Fibroblast of skin of back (primary cell): Measurements from ENCODE around the gene DPYSL5.

ENCODE experiments used
- DNase-seq: peaks from one replicate; pipeline ENCODE4 v3.0.0-alpha.2; 2013

Gene DPYSL5

GRCh38 chr2:26969077-26969844 lies 121.3 kb downstream of the DPYSL5 start:
- no peak for DNase-seq

GRCh38 chr2:26970244-26970927 lies 122.5 kb downstream of the DPYSL5 start, which contains the start of gene MAPRE3:
Gene MAPRE3 (plus strand): TSS chr2:26970637. CDS start chr2:27022219, 51,582 bp downstream.
- DNase-seq, result peak; percentile 63

GRCh38 chr2:26970928-26971627 lies 123.1 kb downstream of the DPYSL5 start:
- peak; percentile 7 for DNase-seq

- DNase-seq, result no peak
Observed at GRCh38 chr2:26971911-26972786, 124.2 kb downstream of the DPYSL5 start.

- DNase-seq, result no peak
Observed at GRCh38 chr2:26974352-26974751, 126.4 kb downstream of the DPYSL5 start.

- no peak for DNase-seq
Observed at GRCh38 chr2:26975102-26975501, 127.2 kb downstream of the DPYSL5 start.

- no peak for DNase-seq
Observed at GRCh38 chr2:26975656-26976055, 127.7 kb downstream of the DPYSL5 start.

GRCh38 chr2:26976237-26976636 lies 128.3 kb downstream of the DPYSL5 start:
- DNase-seq, result no peak

GRCh38 chr2:26977012-26977411 lies 129.1 kb downstream of the DPYSL5 start:
- DNase-seq, result no peak

- no peak for DNase-seq
Observed at GRCh38 chr2:26978061-26978596, 130.2 kb downstream of the DPYSL5 start.

GRCh38 chr2:26979741-26980140 lies 131.8 kb downstream of the DPYSL5 start:
- DNase-seq, result no peak

- DNase-seq, result no peak
Observed at GRCh38 chr2:26980971-26981370, 133.0 kb downstream of the DPYSL5 start.

- DNase-seq, result no peak
Observed at GRCh38 chr2:26982102-26982742, 134.3 kb downstream of the DPYSL5 start.

- DNase-seq, result no peak
Observed at GRCh38 chr2:26983746-26984145, 135.8 kb downstream of the DPYSL5 start.

GRCh38 chr2:26985807-26986206 lies 137.9 kb downstream of the DPYSL5 start:
- DNase-seq, result no peak

- DNase-seq, result no peak
Observed at GRCh38 chr2:26986576-26986975, 138.6 kb downstream of the DPYSL5 start.

- peak; percentile 65 for DNase-seq
Observed at GRCh38 chr2:26988058-26988860, 140.3 kb downstream of the DPYSL5 start.

- peak; percentile 60 for DNase-seq
Observed at GRCh38 chr2:26989156-26989555, 141.2 kb downstream of the DPYSL5 start.

GRCh38 chr2:26991717-26992116 lies 143.8 kb downstream of the DPYSL5 start:
- no peak for DNase-seq

- peak; percentile 13 for DNase-seq
Observed at GRCh38 chr2:26993768-26994167, 145.8 kb downstream of the DPYSL5 start.

- no peak for DNase-seq
Observed at GRCh38 chr2:26994983-26995382, 147.1 kb downstream of the DPYSL5 start.
